Aorta (tissue), 5 donors: ENCODE results near the gene UBA6. TPM values are rescaled to one million over a fixed set of nuclear protein-coding genes. Genes with fewer than 3 reads are reported as not detected.

Experiments used
- ATAC-seq: fragments of 200-7000 bp; cut with Tn5 transposase; one replicate; pipeline ENCODE4 v1.9.1; 2022; ENCODE audit warnings: moderate library complexity; ENCODE audit not compliant: low FRiP score
- DNase-seq, 2 donors: peaks; one replicate each; pipeline ENCODE4 v3.0.0-alpha.2; 2020
- H3K27ac ChIP-seq, 2 donors: one replicate each; pipeline ENCODE4 v1.5.1; 2013; ENCODE audit warnings: low read length in 2 of 2, mild to moderate bottlenecking in 2 of 2, moderate library complexity in 2 of 2, control low read depth in 1 of 2, inconsistent platforms in 1 of 2, low read depth in 1 of 2
- H3K27me3 ChIP-seq, 2 donors: one replicate each; pipeline ENCODE4 v1.6.1; 2013; ENCODE audit warnings: control low read depth in 1 of 2, low read length in 1 of 2, mild to moderate bottlenecking in 1 of 2, moderate library complexity in 1 of 2; ENCODE audit not compliant: insufficient read depth in 2 of 2, control insufficient read depth in 1 of 2
- H3K36me3 ChIP-seq, 2 donors: one replicate each; pipeline ENCODE4 v1.6.1; 2013; ENCODE audit warnings: control low read depth in 1 of 2, low read length in 1 of 2, mild to moderate bottlenecking in 1 of 2; ENCODE audit not compliant: insufficient read depth in 2 of 2, control insufficient read depth in 1 of 2
- H3K4me1 ChIP-seq, 2 donors: one replicate each; pipeline ENCODE4 v1.6.1; 2013; ENCODE audit warnings: low read length in 2 of 2, control low read depth in 1 of 2, mild to moderate bottlenecking in 1 of 2, moderate library complexity in 1 of 2; ENCODE audit not compliant: insufficient read depth in 2 of 2, control insufficient read depth in 1 of 2
- H3K4me3 ChIP-seq, 2 donors: one replicate each; pipeline ENCODE4 v1.5.1; 2013; ENCODE audit warnings: low read length in 2 of 2, control low read depth in 1 of 2, mild to moderate bottlenecking in 1 of 2
- H3K9me3 ChIP-seq: one replicate; pipeline ENCODE4 v1.6.1; 2013; ENCODE audit warnings: mild to moderate bottlenecking, low read length; ENCODE audit not compliant: control insufficient read depth
- WGBS, 2 donors: extraction: QIAGEN DNeasy Blood & Tissue Kit; methylation state at CpG; one replicate each; pipeline ENCODE4 v1.1.7; 2013; 5-methylcytosine and 5-hydroxymethylcytosine counted together
- intact Hi-C, 2 donors: fragments of 100-400 bp; cut with DNase I; formaldehyde crosslinking; loops; one replicate each; pipeline versions ENCODE4 v1.14.2 to v1.15.0; 2022
- polyA plus RNA-seq, 2 donors: library from polyadenylated mRNA; stranded (reverse); fragments of 200-250 nt; gene quantifications; one replicate each; pipeline ENCODE4 v1.2.3, GENCODE V29; 2013
- total RNA-seq, 2 donors: library from RNA; stranded (reverse); fragmentation: NEBNext Ultra II Directional; extraction: Animal tissue kit (Norgen Biotek cat#: 25700); gene quantifications; one replicate each; pipeline ENCODE4 v1.2.1, GENCODE V29; 2021
- donor health status: healthy with polysubstance abuse.
- donor health status: Bipolar disorder and iron deficiency.
- donor health status: DM: no; HTN: no; CAD: no.
- donor health status: DM: no; HTN: no; CAD: no.
- donor health status: DM: yes; HTN: yes; CAD: no.

UBA6 gene
- total and polyA plus RNA-seq, 4 donors = 9.4 to 63.2 (median 27.3) TPM

DNA sequence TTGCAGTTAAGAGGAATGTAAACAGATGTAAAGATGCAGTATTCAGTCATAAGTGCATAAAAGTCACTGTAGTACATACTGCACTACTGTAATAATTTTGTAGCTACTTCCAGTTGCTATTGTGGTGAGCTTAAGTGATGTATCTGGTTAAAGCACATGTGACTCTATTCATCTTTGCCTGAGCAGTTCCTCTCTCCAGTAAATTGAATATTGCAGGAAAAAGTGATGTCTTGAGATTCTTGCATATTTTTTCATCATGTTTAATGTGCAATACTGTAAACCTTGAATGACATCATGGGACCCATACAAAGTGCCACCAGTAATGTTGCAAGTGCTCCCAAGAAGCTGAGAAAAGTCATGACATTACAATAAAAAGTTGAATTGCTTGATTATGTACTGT lies 9.6 kb downstream of the UBA6 start:
- no peaks in the 10 kb centered on the region for H3K9me3 ChIP-seq
- ATAC-seq (no peak), DNase-seq (no peak)
- no peak overlapping the region for H3K27ac ChIP-seq
- no peak overlapping the region for H3K4me3 ChIP-seq
- intact Hi-C loops = no loop called here
- H3K36me3 ChIP-seq = no peaks in the 10 kb centered on the region
- H3K4me1 ChIP-seq = no peaks in the 10 kb centered on the region
- no peaks in the 10 kb centered on the region for H3K27me3 ChIP-seq

DNA sequence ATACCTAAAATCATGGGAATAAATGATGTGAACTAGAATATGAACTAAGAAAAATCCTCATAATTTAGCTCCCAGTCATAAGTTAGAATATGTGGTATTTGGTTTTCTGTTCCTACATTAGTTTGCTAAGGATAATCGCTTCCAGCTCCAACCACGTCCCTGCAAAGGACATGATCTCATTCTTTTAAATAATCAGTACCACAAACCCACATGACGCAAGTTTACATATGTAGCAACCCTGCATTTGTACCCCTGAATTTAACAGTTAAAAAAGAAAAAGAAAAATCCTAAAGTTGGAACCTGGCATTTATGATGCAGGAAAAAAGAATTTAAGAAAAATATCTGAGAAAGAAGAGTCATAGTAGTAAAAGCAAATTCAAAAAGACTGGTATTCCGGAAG lies 13.3 kb downstream of the UBA6 start:
- Histone ChIP-seq H3K4me3 (no peak overlapping the region), H3K36me3 (no peaks in the 10 kb centered on the region), H3K27ac (no peak overlapping the region), H3K9me3 (no peaks in the 10 kb centered on the region), H3K27me3 (no peaks in the 10 kb centered on the region), H3K4me1 (no peaks in the 10 kb centered on the region)
- intact Hi-C loops = no loop called here
- 81 to 82% methylated on average over 4 of the region's 4 CpGs for WGBS, 2 donors
- no peak for ATAC-seq
- no peak for DNase-seq

DNA sequence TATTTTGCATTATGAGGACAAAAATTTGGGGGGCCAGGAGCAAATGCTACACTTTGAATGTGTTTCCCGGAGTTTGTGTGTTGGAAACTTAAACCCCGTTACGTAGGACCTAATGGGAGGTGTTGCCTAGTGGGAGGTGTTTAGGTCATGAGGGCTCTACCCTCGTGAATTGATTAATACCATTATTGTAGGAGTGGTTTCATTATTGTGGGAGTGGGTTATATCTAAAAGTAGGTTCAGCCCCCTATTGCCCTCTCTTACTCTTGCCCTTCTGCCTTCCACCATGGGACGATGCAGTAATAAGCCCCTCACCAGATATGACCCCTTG lies 15.5 kb downstream of the UBA6 start:
- 97% methylated on average over 5 of the region's 5 CpGs for WGBS, 2 donors

DNA sequence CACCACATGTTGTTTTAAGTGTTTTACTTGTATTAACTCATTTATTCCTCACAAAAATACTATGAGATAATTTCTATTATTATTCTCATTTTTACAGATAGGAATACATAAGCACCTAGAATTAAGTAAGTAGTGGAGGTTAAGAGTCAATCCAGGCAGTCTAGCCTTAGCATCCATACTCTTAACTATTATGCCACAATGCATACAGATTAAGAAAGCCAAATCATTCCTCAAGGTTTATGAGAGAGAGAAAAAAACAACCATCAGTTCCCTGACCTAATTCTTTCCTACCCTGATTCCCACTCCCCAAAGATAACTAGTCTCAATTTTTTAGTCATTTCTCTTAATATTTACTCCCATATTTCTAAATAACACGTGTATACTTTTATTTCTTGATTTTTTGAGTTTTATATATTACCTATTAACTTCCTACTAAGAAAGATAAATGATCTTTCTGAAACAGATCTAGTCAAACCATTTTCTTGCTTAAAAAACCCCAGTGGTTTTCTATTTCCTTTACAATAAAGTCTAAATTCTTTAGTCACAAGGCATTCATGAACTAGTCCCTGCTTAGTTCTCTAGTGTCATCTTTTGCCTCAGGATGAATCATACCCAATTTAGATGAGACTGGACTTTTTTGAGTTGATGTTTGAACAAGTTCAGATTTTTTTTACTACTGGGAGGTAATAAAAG lies 16.0 kb downstream of the UBA6 start:
- no peaks in the 10 kb centered on the region for H3K27me3 ChIP-seq
- DNase-seq (no peak), ATAC-seq (no peak)
- peaks cover 0 to 4% of the 10 kb centered on the region in 2 donors for H3K36me3 ChIP-seq
- intact Hi-C loops = no loop called here
- H3K9me3 ChIP-seq = no peaks in the 10 kb centered on the region
- no peak overlapping the region for H3K4me3 ChIP-seq
- 95 to 96% methylated on average over 1 of the region's 1 CpG for WGBS, 2 donors
- no peaks in the 10 kb centered on the region for H3K4me1 ChIP-seq
- H3K27ac ChIP-seq = no peak overlapping the region

More for the DNA sequence above, 15.5 kb downstream of the UBA6 start:
- Histone ChIP-seq H3K27me3 (no peaks in the 10 kb centered on the region), H3K9me3 (no peaks in the 10 kb centered on the region), H3K27ac (no peak overlapping the region), H3K4me3 (no peak overlapping the region), H3K36me3 (peaks cover 0 to 4% of the 10 kb centered on the region in 2 donors), H3K4me1 (no peaks in the 10 kb centered on the region)
- intact Hi-C loops = no loop called here
- no peak for DNase-seq
- no peak for ATAC-seq

DNA sequence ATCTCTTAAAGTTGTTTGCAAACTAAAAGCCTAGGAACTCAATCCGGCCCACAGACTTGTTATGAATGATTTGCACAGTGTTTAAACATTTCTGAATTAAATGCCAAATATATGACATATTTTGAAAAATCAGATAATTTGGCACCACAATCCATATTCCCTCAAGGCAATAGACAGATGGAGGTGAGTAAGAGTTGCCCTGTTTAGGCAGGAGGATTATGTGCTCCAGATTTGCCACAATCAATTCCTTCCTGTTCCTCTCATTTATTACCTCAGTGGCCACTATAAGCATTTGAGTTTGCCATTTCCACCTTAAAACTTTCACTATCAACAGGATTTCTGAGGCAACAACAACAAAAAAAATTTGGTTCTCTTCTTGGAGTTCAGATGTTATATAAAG lies 18.7 kb downstream of the UBA6 start:
- peaks cover 0 to 4% of the 10 kb centered on the region in 2 donors for H3K36me3 ChIP-seq
- no peaks in the 10 kb centered on the region for H3K4me1 ChIP-seq
- WGBS, 2 donors = 67 to 78% methylated on average over 1 of the region's 1 CpG
- DNase-seq = no peak
- no peaks in the 10 kb centered on the region for H3K27me3 ChIP-seq
- no peak for ATAC-seq
- no peaks in the 10 kb centered on the region for H3K9me3 ChIP-seq
- intact Hi-C loops = no loop called here
- H3K27ac ChIP-seq = no peak overlapping the region
- H3K4me3 ChIP-seq = no peak overlapping the region

DNA sequence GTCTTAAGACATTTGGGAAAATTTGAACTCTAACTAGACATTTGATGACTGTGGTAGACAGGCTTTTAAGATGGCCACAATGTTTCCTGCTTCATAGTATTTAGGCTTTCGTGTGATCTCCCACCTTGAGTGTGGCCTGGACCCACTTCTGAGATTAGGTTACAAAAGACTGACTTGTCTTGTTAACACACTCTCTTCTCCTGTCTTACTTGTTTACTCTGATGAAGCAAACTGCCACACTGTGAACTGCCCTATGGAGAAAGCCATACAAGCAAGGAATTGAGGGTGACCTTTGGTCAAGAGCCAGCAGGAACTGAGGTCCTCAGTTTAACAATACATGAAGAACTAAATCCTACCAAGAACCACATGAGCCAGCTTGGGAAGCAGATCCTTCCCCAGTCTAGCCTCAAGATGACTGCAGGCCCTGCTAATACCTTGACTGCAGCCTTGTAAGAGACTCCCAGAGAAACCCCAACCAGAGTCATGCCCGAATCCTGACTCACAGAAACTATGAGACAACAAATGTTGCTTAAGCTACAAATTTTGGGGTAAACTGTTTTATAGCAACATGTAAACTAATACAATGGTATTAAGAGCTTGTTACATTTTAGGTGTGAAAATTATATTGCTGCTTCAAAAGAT lies 20.3 kb downstream of the UBA6 start:
- Histone ChIP-seq H3K36me3 (peaks cover 2 to 4% of the 10 kb centered on the region in 2 donors), H3K27ac (no peak overlapping the region), H3K4me1 (no peaks in the 10 kb centered on the region), H3K27me3 (no peaks in the 10 kb centered on the region), H3K9me3 (no peaks in the 10 kb centered on the region), H3K4me3 (no peak overlapping the region)
- ATAC-seq (no peak), DNase-seq (no peak)
- intact Hi-C loops = no loop called here
- 92 to 93% methylated on average over 2 of the region's 2 CpGs for WGBS, 2 donors

DNA sequence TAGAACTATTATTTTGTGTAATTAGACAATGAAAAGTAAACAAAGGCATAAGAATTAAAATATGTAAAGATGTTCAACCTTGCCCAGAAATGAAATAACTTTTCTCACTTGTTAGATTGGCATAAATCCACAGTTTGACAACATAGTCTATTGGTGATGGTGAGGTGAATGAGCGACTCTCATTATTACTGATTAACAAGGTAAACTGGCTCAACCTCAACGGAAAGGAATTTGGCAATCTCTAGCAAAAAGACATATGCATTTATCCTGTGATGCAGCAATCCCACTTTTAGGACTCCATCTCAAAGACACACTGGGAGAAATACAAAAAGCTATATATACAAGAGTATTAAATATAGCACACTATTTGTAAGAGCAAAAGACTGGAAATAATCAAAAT lies 22.3 kb downstream of the UBA6 start:
- intact Hi-C loops = no loop called here
- Histone ChIP-seq H3K9me3 (no peaks in the 10 kb centered on the region), H3K4me3 (no peak overlapping the region), H3K27ac (no peak overlapping the region), H3K27me3 (no peaks in the 10 kb centered on the region), H3K4me1 (no peaks in the 10 kb centered on the region), H3K36me3 (peaks cover 2 to 7% of the 10 kb centered on the region in 2 donors)
- DNase-seq (no peak), ATAC-seq (no peak)
- WGBS, 2 donors = 93 to 94% methylated on average over 2 of the region's 2 CpGs

DNA sequence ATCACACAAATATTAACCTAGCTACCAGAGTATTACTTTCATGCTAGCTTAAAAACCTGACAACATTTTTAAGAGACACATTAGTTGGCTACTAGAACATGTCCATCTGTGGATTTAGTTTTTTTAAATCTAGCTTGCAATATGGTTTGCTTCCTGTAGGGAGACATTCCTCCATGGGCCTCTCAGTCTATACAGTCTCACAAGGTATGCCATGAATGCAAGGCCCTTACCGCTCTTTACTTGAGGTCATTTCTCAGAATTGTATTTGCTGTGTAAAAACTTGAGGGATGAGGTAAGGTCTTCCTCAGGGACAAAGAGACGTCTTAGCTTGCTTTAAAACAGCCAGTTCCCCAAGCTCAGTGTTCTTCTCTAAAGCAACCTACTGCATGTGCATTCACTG lies 26.9 kb downstream of the UBA6 start:
- Histone ChIP-seq H3K27ac (no peak overlapping the region), H3K4me1 (no peaks in the 10 kb centered on the region), H3K9me3 (no peaks in the 10 kb centered on the region), H3K4me3 (no peak overlapping the region), H3K27me3 (no peaks in the 10 kb centered on the region), H3K36me3 (peaks cover 2 to 3% of the 10 kb centered on the region in 2 donors)
- DNase-seq = no peak
- 70 to 81% methylated on average over 2 of the region's 2 CpGs for WGBS, 2 donors
- no peak for ATAC-seq
- intact Hi-C loops = no loop called here

DNA sequence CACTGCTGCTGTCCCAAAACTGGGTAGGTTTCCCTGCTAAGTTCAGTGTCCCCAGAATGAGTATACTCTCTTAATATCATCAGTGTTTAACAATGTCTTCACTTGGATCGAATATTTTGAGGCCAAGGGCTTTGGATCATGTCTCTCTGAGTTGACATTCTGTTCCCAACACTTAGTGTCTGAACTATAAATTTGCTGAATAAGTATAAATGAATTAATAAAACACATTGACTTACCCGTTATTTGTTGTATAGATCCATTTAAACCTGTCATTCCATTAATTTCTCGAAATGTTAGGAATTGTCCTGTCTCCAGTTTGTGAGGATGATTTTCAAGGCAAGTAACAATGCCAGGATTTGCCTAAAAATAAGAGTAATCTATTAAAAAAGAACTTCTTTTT lies 32.6 kb downstream of the UBA6 start:
- intact Hi-C loops = no loop called here
- Histone ChIP-seq H3K4me3 (no peak overlapping the region), H3K4me1 (no peaks in the 10 kb centered on the region), H3K9me3 (no peaks in the 10 kb centered on the region), H3K36me3 (peaks cover 3 to 7% of the 10 kb centered on the region in 2 donors), H3K27me3 (no peaks in the 10 kb centered on the region), H3K27ac (no peak overlapping the region)
- WGBS, 2 donors = 97% methylated on average over 3 of the region's 3 CpGs
- ATAC-seq (no peak), DNase-seq (no peak)
